Stomach (tissue), 9 donors: ENCODE data around the gene DOCK4. TPM values are rescaled to one million over a fixed set of nuclear protein-coding genes. Genes with fewer than 3 reads are reported as not detected.

Experiments used
- DNase-seq, 2 donors: peaks; one replicate each; pipeline versions ENCODE4 v3.0.0 to v3.0.0-alpha.2; 2013 to 2019
- H3K27ac ChIP-seq, 5 donors: fragments of 200-600 bp in 4 of 5; sonication (generic) in 4 of 5; one replicate each; pipeline ENCODE4 v1.5.1; 2013 to 2019; ENCODE audit warnings: mild to moderate bottlenecking in 1 of 5, moderate library complexity in 1 of 5
- H3K27me3 ChIP-seq, 3 donors: fragments of 200-600 bp; sonication (generic); one replicate each; pipeline ENCODE4 v1.5.1; 2017 to 2019; ENCODE audit warnings: mixed run types in 1 of 3
- H3K36me3 ChIP-seq, 4 donors: fragments of 200-600 bp; sonication (generic); 1 replicate in 3 of 4; 2 replicates in 1 of 4; pipeline ENCODE4 v1.5.1; 2016 to 2019
- H3K4me1 ChIP-seq, 4 donors: fragments of 200-600 bp; sonication (generic); one replicate each; pipeline ENCODE4 v1.5.1; 2016 to 2019
- H3K4me3 ChIP-seq, 4 donors: fragments of 200-600 bp; sonication (generic) in 3 of 4; one replicate each; pipeline ENCODE4 v1.5.1; 2016 to 2019; ENCODE audit warnings: mild to moderate bottlenecking in 1 of 4
- H3K9me3 ChIP-seq, 4 donors: fragments of 200-600 bp; sonication (generic); one replicate each; pipeline ENCODE4 v1.5.1; 2016 to 2019
- CTCF ChIP-seq, 7 experiments: fragments of 450-650 bp in 4 of 7; fragments of 200-600 bp in 3 of 7; sonication (generic) in 3 of 7; IDR thresholded peaks; one replicate each; pipeline ENCODE4 v1.5.1; 2016 to 2019; ENCODE audit warnings: antibody characterized with exemption in 7 of 7, control low read depth in 2 of 7, mild to moderate bottlenecking in 1 of 7
- EP300 ChIP-seq: sonication (generic); formaldehyde crosslinking; IDR thresholded peaks from one replicate; pipeline ENCODE4 v1.6.1; 2017; ENCODE audit warnings: antibody characterized with exemption
- POLR2A ChIP-seq, 4 donors: fragments of 450-650 bp; IDR thresholded peaks; one replicate each; pipeline ENCODE4 v1.6.1; 2016; ENCODE audit warnings: antibody characterized with exemption in 4 of 4, control low read depth in 2 of 4, mild to moderate bottlenecking in 1 of 4, moderate library complexity in 1 of 4
- POLR2AphosphoS5 ChIP-seq, 3 donors: sonication (generic); formaldehyde crosslinking; IDR thresholded peaks; one replicate each; pipeline ENCODE4 v1.6.1; 2016; ENCODE audit warnings: antibody characterized with exemption in 3 of 3
- WGBS, 5 donors: extraction: QIAGEN DNeasy Blood & Tissue Kit in 3 of 5; methylation state at CpG; one replicate each; pipeline versions ENCODE4 v1.1.5 to v1.1.7; 2013 to 2018; 5-methylcytosine and 5-hydroxymethylcytosine counted together
- intact Hi-C: fragments of 100-400 bp; cut with DNase I; formaldehyde crosslinking; loops from one replicate; pipeline ENCODE4 v1.15.1; 2023; ENCODE audit warnings: low total_unique reads
- polyA plus RNA-seq, 3 donors: library from polyadenylated mRNA; stranded (reverse); fragments of 200-250 nt; gene quantifications; one replicate each; pipeline ENCODE4 v1.2.3, GENCODE V29; 2013
- total RNA-seq, 5 donors: library from RNA; depleted of rRNA; stranded (reverse); fragments of >200 nt; gene quantifications; one replicate each; pipeline versions ENCODE4 v1.1.0 to v1.2.3, GENCODE V29; 2014 to 2016
- donor health status: healthy with polysubstance abuse.
- donor health status: Bipolar disorder and iron deficiency.
- donor health status: healthy.

The DOCK4 gene
- total and polyA plus RNA-seq, 8 donors, result 1.1 to 54.9 (median 16.4) TPM

DNA sequence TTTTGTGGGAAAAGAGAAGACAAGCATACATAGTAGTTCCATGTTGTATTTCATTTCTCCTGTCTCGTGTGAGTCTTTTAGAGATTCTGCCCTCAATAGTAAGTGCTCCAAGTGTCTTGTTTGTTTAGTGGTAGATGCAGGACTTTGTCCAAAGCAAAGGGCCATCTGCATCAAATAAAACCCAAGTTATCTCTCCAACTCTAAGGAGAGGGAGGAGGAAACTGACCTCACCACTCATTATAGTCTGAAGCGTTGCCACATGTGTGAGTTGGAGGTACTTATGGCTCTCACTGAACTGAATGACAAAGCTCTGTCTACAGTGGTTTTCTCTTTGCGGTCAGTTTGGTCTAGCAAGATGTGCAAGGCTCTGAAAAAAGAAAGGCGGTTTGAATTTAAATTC is 272.6 kb downstream of the DOCK4 start:
- no peak for DNase-seq
- no peaks in the 10 kb centered on the region for H3K9me3 ChIP-seq
- H3K4me3 ChIP-seq, result no peak overlapping the region
- peaks cover 0 to 35% (median 8%) of the 10 kb centered on the region in 4 donors for H3K36me3 ChIP-seq
- no peak overlapping the region for H3K27ac ChIP-seq
- TF ChIP-seq POLR2AphosphoS5 (IDR thresholded peaks at IDR 0.05), result no peak
- TF ChIP-seq EP300, result no peak
- TF ChIP-seq CTCF (IDR thresholded peaks at IDR 0.05), result no peak
- no peak for TF ChIP-seq POLR2A (IDR thresholded peaks at IDR 0.05)
- intact Hi-C loops, result no loop called here
- 91 to 96% (median 93%) methylated on average over 4 of the region's 4 CpGs for WGBS, 5 donors
- H3K4me1 ChIP-seq, result peaks cover 0 to 3% (median 0%) of the 10 kb centered on the region in 4 donors
- H3K27me3 ChIP-seq, result no peaks in the 10 kb centered on the region

DNA sequence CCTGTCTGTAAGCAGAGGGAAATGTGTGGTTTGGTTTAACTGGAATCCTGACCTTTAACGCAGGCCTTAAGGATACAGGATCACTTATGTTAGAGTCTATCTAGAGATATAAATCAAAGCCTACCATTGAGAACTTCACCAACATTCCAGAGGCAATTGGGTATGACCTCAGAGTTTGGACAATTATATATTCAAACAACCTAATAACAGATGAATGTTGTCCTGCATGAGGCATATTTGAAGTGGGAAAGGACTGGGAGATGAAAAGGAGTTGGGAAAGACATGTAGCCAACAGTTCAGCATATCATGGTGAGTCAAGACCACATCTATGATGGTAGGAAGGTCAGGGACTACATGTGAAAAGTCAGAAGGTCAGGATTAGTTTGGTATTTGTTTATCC is 274.2 kb downstream of the DOCK4 start:
- intact Hi-C loops, result no loop called here
- H3K36me3 ChIP-seq, result peaks cover 0 to 22% (median 3%) of the 10 kb centered on the region in 4 donors
- 72 to 96% (median 88%) methylated on average over 1 of the region's 1 CpG for WGBS, 5 donors
- no peaks in the 10 kb centered on the region for H3K9me3 ChIP-seq
- H3K27me3 ChIP-seq, result no peaks in the 10 kb centered on the region
- no peak overlapping the region for H3K4me3 ChIP-seq
- DNase-seq, result no peak
- H3K4me1 ChIP-seq, result peaks cover 0 to 3% (median 0%) of the 10 kb centered on the region in 4 donors
- no peak overlapping the region for H3K27ac ChIP-seq
- TF ChIP-seq POLR2A (IDR thresholded peaks at IDR 0.05) (no peak), EP300 (no peak), CTCF (IDR thresholded peaks at IDR 0.05) (no peak), POLR2AphosphoS5 (IDR thresholded peaks at IDR 0.05) (no peak)

- WGBS, 5 donors, result 54 to 71% (median 61%) methylated on average over 3 of the region's 3 CpGs
- Histone ChIP-seq H3K4me3 (no peak overlapping the region), H3K9me3 (no peaks in the 10 kb centered on the region), H3K27ac (peak overlapping the region in 2 of 5 donors; percentile 25 to 39), H3K27me3 (no peaks in the 10 kb centered on the region), H3K36me3 (peaks cover 0 to 22% (median under 1%) of the 10 kb centered on the region in 4 donors), H3K4me1 (peaks cover 0 to 3% (median 0%) of the 10 kb centered on the region in 4 donors)
- intact Hi-C loops, result no loop called here
- peak in 1 of 2 donors; percentile 54 for DNase-seq
- TF ChIP-seq POLR2A (IDR thresholded peaks at IDR 0.05) (no peak), EP300 (no peak), CTCF (IDR thresholded peaks at IDR 0.05) (no peak), POLR2AphosphoS5 (IDR thresholded peaks at IDR 0.05) (no peak)
These were observed 275.1 kb downstream of the DOCK4 start for GRCh38 chr7:111931016-111931517.

GRCh38 chr7:111929264-111929663 is 276.9 kb downstream of the DOCK4 start:
- H3K9me3 ChIP-seq, result no peaks in the 10 kb centered on the region
- intact Hi-C loops, result no loop called here

More at GRCh38 chr7:111929264-111929663, 276.9 kb downstream of the DOCK4 start:
- H3K4me1 ChIP-seq, result peaks cover 0 to 3% (median 0%) of the 10 kb centered on the region in 4 donors
- DNase-seq, result no peak
- no peak overlapping the region for H3K27ac ChIP-seq
- peaks cover 0 to 8% (median 0%) of the 10 kb centered on the region in 4 donors for H3K36me3 ChIP-seq
- H3K27me3 ChIP-seq, result no peaks in the 10 kb centered on the region
- no peak for TF ChIP-seq EP300
- no peak for TF ChIP-seq CTCF (IDR thresholded peaks at IDR 0.05)
- no peak for TF ChIP-seq POLR2AphosphoS5 (IDR thresholded peaks at IDR 0.05)
- TF ChIP-seq POLR2A (IDR thresholded peaks at IDR 0.05), result no peak
- H3K4me3 ChIP-seq, result no peak overlapping the region
